Peyer's patch (tissue), 4 donors: ENCODE measurements around the gene PLPP4.

Experiments used
- CTCF ChIP-seq, 6 experiments: fragments of 450-650 bp in 4 of 6; fragments of 200-600 bp in 2 of 6; sonication (generic) in 1 of 6; IDR thresholded peaks; one replicate each; pipeline ENCODE4 v1.5.1; 2017 to 2019; ENCODE audit warnings: antibody characterized with exemption in 6 of 6, mild to moderate bottlenecking in 3 of 6, moderate library complexity in 1 of 6
- POLR2A ChIP-seq, 2 donors: fragments of 450-650 bp; IDR thresholded peaks; one replicate each; pipeline ENCODE4 v1.5.1; 2017; ENCODE audit warnings: antibody characterized with exemption in 2 of 2, mild to moderate bottlenecking in 2 of 2, moderate library complexity in 2 of 2

GRCh38 chr10:120460776-120461175 is 3.7 kb downstream of the PLPP4 start:
- no peak for TF ChIP-seq CTCF (IDR thresholded peaks at IDR 0.05)
- no peak for TF ChIP-seq POLR2A (IDR thresholded peaks at IDR 0.05)
